A549 (cell line): ENCODE data around the gene KCNIP4. TPM values are rescaled to one million over a fixed set of nuclear protein-coding genes. Genes with fewer than 3 reads are reported as not detected.

ENCODE experiments used
- ATAC-seq, 2 experiments: fragments of 200-7000 bp in 1 of 2; fragments of >200 bp in 1 of 2; cut with Nextera tagmentation in 1 of 2; cut with Tn5 transposase in 1 of 2; 3 replicates each; pipeline versions ENCODE4 v1.8.0 to v1.9.1; 2018 to 2020; ENCODE audit warnings: mild to moderate bottlenecking in 1 of 2, moderate library complexity in 1 of 2
- CTCF ChIA-PET: fragments of 300-600 bp; sonication (Branson Sonifier 250); formaldehyde crosslinking; extraction: SDS; loops from one replicate; lab custom pipeline; 2021; ENCODE audit warnings: antibody characterized with exemption, inconsistent platforms; lab: Yijun Ruan, JAX
- POLR2A ChIA-PET: fragments of 350-600 bp; formaldehyde crosslinking; extraction: SDS; loops from one replicate; lab custom pipeline; 2021; ENCODE audit warnings: antibody characterized with exemption, inconsistent platforms; lab: Yijun Ruan, JAX
- DNase-seq, 2 experiments: peaks; one replicate each; pipeline versions ENCODE4 v3.0.0 to v3.0.0-alpha.2; 2011 to 2016; ENCODE audit warnings: low read depth in 1 of 2, low spot score in 1 of 2
- FAIRE-seq: peaks from 2 replicates; lab custom pipeline; 2011; peaks lifted over from hg19 to GRCh38; lab: Jason Lieb, UNC
- H3K27ac ChIP-seq, 2 experiments: fragments of >200 bp; sonication (Bioruptor Twin); formaldehyde crosslinking; 3 replicates each; pipeline ENCODE4 v1.5.1; 2016 to 2017
- H3K4me1 ChIP-seq: fragments of >200 bp; sonication (Bioruptor Twin); formaldehyde crosslinking; 3 replicates; pipeline ENCODE4 v1.6.1; 2016
- H3K4me2 ChIP-seq: fragments of >200 bp; sonication (Bioruptor Twin); formaldehyde crosslinking; 3 replicates; pipeline ENCODE4 v1.6.1; 2016
- H3K4me3 ChIP-seq: fragments of >200 bp; sonication (Bioruptor Twin); formaldehyde crosslinking; 3 replicates; pipeline ENCODE4 v1.5.1; 2016
- H3K9me3 ChIP-seq: fragments of >200 bp; sonication (Bioruptor Twin); formaldehyde crosslinking; 3 replicates; pipeline ENCODE4 v1.6.1; 2016
- ATOH8 ChIP-seq: fragments of 250-450 bp; sonication (Bioruptor Pico); IDR thresholded peaks from 2 replicates; pipeline ENCODE4 v1.5.0; 2020; ENCODE audit warnings: low read depth, mild to moderate bottlenecking, moderate library complexity
- BCL3 ChIP-seq: fragments of >200 bp; sonication (Bioruptor Twin); formaldehyde crosslinking; IDR thresholded peaks from 3 replicates; pipeline ENCODE4 v1.6.1; 2016
- BHLHE40 ChIP-seq: IDR thresholded peaks from 2 replicates; pipeline ENCODE4 v1.6.1; 2012; ENCODE audit warnings: low read depth, low read length, inconsistent platforms
- CHD2 ChIP-seq: fragments of 150-350 bp; IDR thresholded peaks from 2 replicates; pipeline ENCODE4 v1.6.1; 2014; ENCODE audit warnings: low read length; ENCODE audit not compliant: partially characterized antibody
- CTCF ChIP-seq: fragments of >200 bp; sonication (Bioruptor Twin); formaldehyde crosslinking; IDR thresholded peaks from 3 replicates; pipeline ENCODE4 v1.5.1; 2016
- EHF ChIP-seq: fragments of 250-450 bp; sonication (Bioruptor Pico); IDR thresholded peaks from 2 replicates; pipeline ENCODE4 v1.5.0; 2020; ENCODE audit warnings: mild to moderate bottlenecking
- ELK1 ChIP-seq: fragments of 150-350 bp; IDR thresholded peaks from 2 replicates; pipeline ENCODE4 v1.6.1; 2014; ENCODE audit warnings: low read depth, mild to moderate bottlenecking, low read length
- ESRRA ChIP-seq: fragments of 150-350 bp; IDR thresholded peaks from 2 replicates; pipeline ENCODE4 v1.6.1; 2014; ENCODE audit warnings: mild to moderate bottlenecking, low read length, borderline replicate concordance
- FOXS1 ChIP-seq: fragments of 250-450 bp; sonication (Bioruptor Pico); IDR thresholded peaks from 2 replicates; pipeline ENCODE4 v1.5.0; 2020; ENCODE audit warnings: mild to moderate bottlenecking, moderate library complexity
- HES2 ChIP-seq: fragments of >200 bp; sonication (Bioruptor Twin); formaldehyde crosslinking; IDR thresholded peaks from 2 replicates; pipeline ENCODE4 v1.6.1; 2016
- KDM5A ChIP-seq: fragments of 200-600 bp; sonication (generic); IDR thresholded peaks from 2 replicates; pipeline ENCODE4 v1.6.1; 2016; ENCODE audit warnings: antibody characterized with exemption, mild to moderate bottlenecking
- MAX ChIP-seq: IDR thresholded peaks from 2 replicates; pipeline ENCODE4 v1.6.1; 2012
- MYC ChIP-seq: IDR thresholded peaks from 2 replicates; pipeline ENCODE4 v1.6.1; 2012; ENCODE audit warnings: mild to moderate bottlenecking, inconsistent platforms, low read length, improper control_type of control experiment, borderline replicate concordance
- NFE2L2 ChIP-seq: fragments of 150-350 bp; conservative IDR thresholded peaks from 2 replicates; pipeline ENCODE4 v1.6.1; 2014; ENCODE audit warnings: low read length
- NPAS2 ChIP-seq: fragments of 250-450 bp; sonication (Bioruptor Pico); IDR thresholded peaks from 2 replicates; pipeline ENCODE4 v1.8.0; 2022; ENCODE audit warnings: mild to moderate bottlenecking, moderate library complexity, borderline replicate concordance
- POLR2A ChIP-seq: IDR thresholded peaks from 2 replicates; pipeline ENCODE4 v1.6.1; 2012; ENCODE audit warnings: mild to moderate bottlenecking, low read length
- RCOR1 ChIP-seq: fragments of 150-350 bp; IDR thresholded peaks from 2 replicates; pipeline ENCODE4 v1.6.1; 2014; ENCODE audit warnings: antibody characterized with exemption, low read length, low read depth
- REST ChIP-seq: fragments of 200-600 bp; sonication (generic); IDR thresholded peaks from 2 replicates; pipeline ENCODE4 v1.6.1; 2016; ENCODE audit warnings: antibody characterized with exemption, mild to moderate bottlenecking, moderate library complexity
- RNF2 ChIP-seq: fragments of 200-600 bp; sonication (generic); IDR thresholded peaks from 2 replicates; pipeline ENCODE4 v1.6.1; 2016; ENCODE audit warnings: low read depth, mild to moderate bottlenecking, antibody characterized with exemption, moderate library complexity, borderline replicate concordance
- SMC3 ChIP-seq: fragments of >200 bp; sonication (Bioruptor Twin); formaldehyde crosslinking; IDR thresholded peaks from 3 replicates; pipeline ENCODE4 v1.6.1; 2018; ENCODE audit warnings: inconsistent platforms
- TP53 ChIP-seq: fragments of 250-450 bp; sonication (Bioruptor Pico); IDR thresholded peaks from 2 replicates; pipeline ENCODE4 v1.5.0; 2021; ENCODE audit warnings: mild to moderate bottlenecking, moderate library complexity
- WGBS: methylation state at CpG from one replicate; pipeline ENCODE4 v1.1.6; 2017; ENCODE audit errors: missing lambda C conversion rate; 5-methylcytosine and 5-hydroxymethylcytosine counted together
- polyA plus RNA-seq, 4 experiments: library from polyadenylated mRNA; depleted of rRNA in 3 of 4; stranded (reverse); fragments of >200 nt; fragmentation: RNase III in 1 of 4; extraction: RNeasy Plus Mini Kit Qiagen cat#74134 plus additional on column Dnase treatment in 1 of 4; gene quantifications; 2 replicates in 3 of 4; 3 replicates in 1 of 4; pipeline ENCODE4 v1.2.3, GENCODE V29; 2011 to 2017

The KCNIP4 gene
- polyA plus RNA-seq, 2 of the 4 experiments (the other 2 are of a cell fraction), result not detected

- no peak for TF ChIP-seq NPAS2
Measured at GRCh38 chr4:21320034-21320433, 628.5 kb downstream of the KCNIP4 start (continued).

- ChIA-PET CTCF (no interaction called here), POLR2A (no interaction called here)
- Histone ChIP-seq H3K4me1 (no peaks in the 10 kb centered on the region), H3K4me3 (no peak overlapping the region), H3K4me2 (no peak overlapping the region), H3K9me3 (no peaks in the 10 kb centered on the region), H3K27ac (no peak overlapping the region)
- ATAC-seq (no peak), DNase-seq (no peak), FAIRE-seq (no peak)
- 0% methylated on average over 3 of the region's 3 CpGs for WGBS
- TF ChIP-seq MYC, result no peak
- TF ChIP-seq ATOH8, result no peak
- no peak for TF ChIP-seq HES2
- no peak for TF ChIP-seq BHLHE40
- no peak for TF ChIP-seq RCOR1
- no peak for TF ChIP-seq EHF (CRISPR knock-in tag)
- no peak for TF ChIP-seq CTCF
- no peak for TF ChIP-seq SMC3
- no peak for TF ChIP-seq TP53 (CRISPR knock-in tag)
- TF ChIP-seq FOXS1, result no peak
- TF ChIP-seq ESRRA, result no peak
- no peak for TF ChIP-seq REST
- no peak for TF ChIP-seq KDM5A
- no peak for TF ChIP-seq BCL3
- TF ChIP-seq NPAS2, result no peak
- no peak for TF ChIP-seq NFE2L2
- no peak for TF ChIP-seq RNF2
- TF ChIP-seq POLR2A, result no peak
Measured at GRCh38 chr4:21307709-21308108, 640.9 kb downstream of the KCNIP4 start.

- TF ChIP-seq ESRRA, result no peak
- TF ChIP-seq MYC, result no peak
- TF ChIP-seq MAX, result no peak
- TF ChIP-seq ELK1, result no peak
- TF ChIP-seq CHD2, result no peak
- Histone ChIP-seq H3K4me2 (no peak overlapping the region), H3K9me3 (no peaks in the 10 kb centered on the region), H3K4me1 (no peaks in the 10 kb centered on the region), H3K4me3 (no peak overlapping the region), H3K27ac (no peak overlapping the region)
- DNase-seq, result no peak
- ChIA-PET POLR2A (no interaction called here), CTCF (no interaction called here)
- FAIRE-seq, result no peak
- no peak for ATAC-seq
- 3% methylated on average over 2 of the region's 4 CpGs for WGBS
Measured at GRCh38 chr4:21304540-21304887, 644.1 kb downstream of the KCNIP4 start.
